ENCODE results near the gene ADRA2B. TPM values are rescaled to one million over a fixed set of nuclear protein-coding genes. Genes with fewer than 3 reads are reported as not detected.

Gene ADRA2B
- total RNA-seq, 1 experiment from 2014 or later, result 2.7 TPM

DNA sequence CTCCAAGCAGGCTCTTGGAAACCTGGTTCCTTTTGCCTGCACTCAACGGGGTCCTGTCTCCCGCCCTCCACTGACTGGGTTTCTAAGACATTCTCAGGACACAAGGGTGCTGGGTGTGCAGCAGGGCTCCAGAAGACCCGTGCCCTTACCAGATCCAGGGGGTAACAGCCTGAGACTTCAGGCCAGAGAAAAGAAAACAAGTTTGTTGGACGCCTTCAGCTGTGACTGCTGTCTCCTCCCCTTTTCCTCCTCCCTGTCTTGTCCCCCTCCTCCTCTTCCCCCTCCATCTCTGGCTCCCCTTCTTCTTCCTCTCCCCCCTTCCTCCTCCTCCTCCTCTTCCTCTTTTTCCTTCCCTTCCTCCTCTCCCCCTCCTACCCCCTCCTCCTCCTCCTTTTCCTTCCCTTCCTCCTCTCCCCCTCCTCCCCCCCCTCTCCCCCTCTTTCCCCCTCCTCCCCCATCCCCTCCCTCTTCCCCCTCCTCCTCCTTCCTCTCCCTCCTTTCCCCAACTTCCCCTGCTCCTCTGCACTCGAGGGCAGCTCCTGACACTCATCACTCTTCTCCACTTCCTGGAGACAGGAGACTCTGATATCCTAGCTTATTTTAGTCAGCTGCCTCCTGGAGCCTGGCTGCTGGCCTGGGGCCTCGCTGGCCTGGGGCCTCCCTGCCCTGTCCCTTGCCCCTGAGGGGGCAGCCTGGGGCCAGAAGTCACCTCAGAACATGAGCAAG, 12.4 kb downstream of the ADRA2B start:
- Histone ChIP-seq H3K23me2 (ENCODE audit: insufficient read length, low read depth, low read length, poor library complexity, severe bottlenecking) (no peaks in the 10 kb centered on the region), H3K79me1 (ENCODE audit: insufficient read depth, low read depth, low read length, poor library complexity, severe bottlenecking) (no peaks in the 10 kb centered on the region), H4K5ac (ENCODE audit: insufficient read length, low read depth, low read length) (no peak overlapping the region), H3K56ac (ENCODE audit: insufficient read length, low read depth, low read length) (no peak overlapping the region), H2BK15ac (ENCODE audit: low read depth, low read length) (no peak overlapping the region), H3K4me2 (ENCODE audit: insufficient read depth, insufficient read length, low read length) (no peak overlapping the region), H3K27me3 (ENCODE audit: insufficient read depth, low read length) (no peaks in the 10 kb centered on the region), H3K4ac (ENCODE audit: low read depth, low read length) (no peak overlapping the region), H2BK120ac (ENCODE audit: low read depth, low read length, poor library complexity, severe bottlenecking) (no peak overlapping the region), H3K9me3 (ENCODE audit: control insufficient read depth, low read depth, low read length) (no peaks in the 10 kb centered on the region), H4K8ac (replicated peaks; ENCODE audit: insufficient read length, low read depth, low read length) (no peak overlapping the region), H3K27ac (ENCODE audit: insufficient read length, low read depth, low read length) (no peak overlapping the region), H3K18ac (ENCODE audit: insufficient read length, low read depth, low read length) (no peak overlapping the region), H2AK5ac (ENCODE audit: insufficient read length, low read length) (no peak overlapping the region), H2BK20ac (ENCODE audit: low read depth, low read length, poor library complexity, severe bottlenecking) (no peak overlapping the region), H4K20me1 (ENCODE audit: control insufficient read depth, insufficient read depth, insufficient read length) (no peaks in the 10 kb centered on the region), H2AFZ (ENCODE audit: low read length) (no peak overlapping the region), H2BK5ac (ENCODE audit: insufficient read length, low read length) (no peak overlapping the region), H3K9ac (ENCODE audit: extremely low read depth, insufficient read length, low read length) (no peak overlapping the region), H4K91ac (ENCODE audit: insufficient read length, low read depth, low read length) (no peak overlapping the region), H3K14ac (ENCODE audit: insufficient read depth, low read length) (no peak overlapping the region; the same call in 1 of the 2 replicates), H3K79me2 (ENCODE audit: insufficient read depth, low read length) (no peaks in the 10 kb centered on the region), H3K4me1 (ENCODE audit: insufficient read depth, low read length) (peaks cover 5% of the 10 kb centered on the region; the same call in 1 of the 2 replicates), H3K23ac (ENCODE audit: insufficient read length, low read depth, low read length) (no peak overlapping the region), H2BK12ac (ENCODE audit: insufficient read length, low read depth, low read length) (no peak overlapping the region), H3T11ph (ENCODE audit: low read length) (no peak overlapping the region)
- no peak overlapping the region for H3K4me3 Mint-ChIP-seq
- peaks cover 9 to 11% of the 10 kb centered on the region in 2 experiments for H3K9me3 Mint-ChIP-seq
- peaks cover 5 to 8% (median 7%) of the 10 kb centered on the region in 3 experiments; a peak in 5 of 7 replicates for H3K36me3 Mint-ChIP-seq (ENCODE audit: insufficient read depth in 1 of 3, low read depth in 3 of 3)
- peak; percentile 16 for DNase-seq
- TF ChIP-seq, protein P1, sequence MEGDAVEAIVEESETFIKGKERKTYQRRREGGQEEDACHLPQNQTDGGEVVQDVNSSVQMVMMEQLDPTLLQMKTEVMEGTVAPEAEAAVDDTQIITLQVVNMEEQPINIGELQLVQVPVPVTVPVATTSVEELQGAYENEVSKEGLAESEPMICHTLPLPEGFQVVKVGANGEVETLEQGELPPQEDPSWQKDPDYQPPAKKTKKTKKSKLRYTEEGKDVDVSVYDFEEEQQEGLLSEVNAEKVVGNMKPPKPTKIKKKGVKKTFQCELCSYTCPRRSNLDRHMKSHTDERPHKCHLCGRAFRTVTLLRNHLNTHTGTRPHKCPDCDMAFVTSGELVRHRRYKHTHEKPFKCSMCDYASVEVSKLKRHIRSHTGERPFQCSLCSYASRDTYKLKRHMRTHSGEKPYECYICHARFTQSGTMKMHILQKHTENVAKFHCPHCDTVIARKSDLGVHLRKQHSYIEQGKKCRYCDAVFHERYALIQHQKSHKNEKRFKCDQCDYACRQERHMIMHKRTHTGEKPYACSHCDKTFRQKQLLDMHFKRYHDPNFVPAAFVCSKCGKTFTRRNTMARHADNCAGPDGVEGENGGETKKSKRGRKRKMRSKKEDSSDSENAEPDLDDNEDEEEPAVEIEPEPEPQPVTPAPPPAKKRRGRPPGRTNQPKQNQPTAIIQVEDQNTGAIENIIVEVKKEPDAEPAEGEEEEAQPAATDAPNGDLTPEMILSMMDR (conservative IDR thresholded peaks at IDR 0.05), result no peak
- H3K27me3 Mint-ChIP-seq (ENCODE audit: low read depth), result peaks cover 5% of the 10 kb centered on the region
- WGBS (ENCODE audit: extremely low coverage, insufficient read length, low lambda C conversion rate), result no CpG with 5 or more reads among the region's 6 CpGs
- no peak overlapping the region; a peak in 1 of 7 replicates for H3K27ac Mint-ChIP-seq
- peaks cover 24 to 45% of the 10 kb centered on the region in 2 experiments for H3K4me1 Mint-ChIP-seq

Data from H9 (cell line).